HepG2 (cell line): ENCODE results near the gene MFSD11. TPM values are rescaled to one million over a fixed set of nuclear protein-coding genes. Genes with fewer than 3 reads are reported as not detected.
A peak's percentile ranks its signal among the peaks of the same experiment; 100 is the strongest.

ENCODE experiments used
- GTF2F1 ChIP-seq: fragments of 150-350 bp; IDR thresholded peaks from 2 replicates; pipeline ENCODE4 v1.6.1; 2014; ENCODE audit warnings: low read length
- KAT8 ChIP-seq: IDR thresholded peaks from 2 replicates; pipeline ENCODE4 v1.6.1; 2016; ENCODE audit warnings: missing genetic modification reagents, missing compliant biosample characterization
- MEIS1 ChIP-seq: sonication (generic); formaldehyde crosslinking; IDR thresholded peaks from 2 replicates; pipeline ENCODE4 v1.9.0; 2021; ENCODE audit warnings: mild to moderate bottlenecking, missing genetic modification reagents, moderate library complexity, borderline replicate concordance
- STAT5B ChIP-seq: sonication (generic); formaldehyde crosslinking; IDR thresholded peaks from 2 replicates; pipeline ENCODE4 v1.4.0; 2020; ENCODE audit warnings: missing genetic modification reagents
- polyA plus RNA-seq, 8 experiments: library from polyadenylated mRNA; depleted of rRNA in 3 of 8; stranded (reverse) in 7 of 8; unstranded in 1 of 8; fragments of >200 nt; fragmentation: Illumina TruSeq in 4 of 8; extraction: Trizol in 4 of 8; gene quantifications; 2 replicates each; pipeline versions ENCODE4 v1.2.1 to v1.2.3, GENCODE V29; 2011 to 2016; ENCODE audit warnings: low read depth in 4 of 8, missing spikeins in 1 of 8, mixed read lengths in 1 of 8; ENCODE audit not compliant: insufficient read depth in 1 of 8
- total RNA-seq, 5 experiments: library from RNA; depleted of rRNA; stranded (reverse); fragments of >200 nt; fragmentation: Illumina TruSeq; extraction: Trizol; gene quantifications; 2 replicates each; pipeline ENCODE4 v1.2.3, GENCODE V29; 2016; ENCODE audit warnings: low read depth in 1 of 5
- TF ChIP-seq, protein P1 (sequence below): sonication (generic); formaldehyde crosslinking; IDR thresholded peaks from 2 replicates; pipeline ENCODE4 v1.4.0; 2020; ENCODE audit warnings: missing genetic modification reagents
- TF ChIP-seq, protein P2 (sequence below), 2 experiments: sonication (generic) in 1 of 2; formaldehyde crosslinking in 1 of 2; IDR thresholded peaks; 2 replicates each; pipeline versions ENCODE4 v1.4.0 to v1.6.1; 2018 to 2020; ENCODE audit warnings: missing genetic modification reagents in 2 of 2, borderline replicate concordance in 1 of 2, low read depth in 1 of 2, mild to moderate bottlenecking in 1 of 2, missing biosample characterization in 1 of 2

MFSD11 gene
- total and polyA plus RNA-seq, 2 of the 13 experiments (the other 11 are each of a cell fraction or from before 2014, with no cell fraction given) = 26.1 to 36.3 TPM

DNA sequence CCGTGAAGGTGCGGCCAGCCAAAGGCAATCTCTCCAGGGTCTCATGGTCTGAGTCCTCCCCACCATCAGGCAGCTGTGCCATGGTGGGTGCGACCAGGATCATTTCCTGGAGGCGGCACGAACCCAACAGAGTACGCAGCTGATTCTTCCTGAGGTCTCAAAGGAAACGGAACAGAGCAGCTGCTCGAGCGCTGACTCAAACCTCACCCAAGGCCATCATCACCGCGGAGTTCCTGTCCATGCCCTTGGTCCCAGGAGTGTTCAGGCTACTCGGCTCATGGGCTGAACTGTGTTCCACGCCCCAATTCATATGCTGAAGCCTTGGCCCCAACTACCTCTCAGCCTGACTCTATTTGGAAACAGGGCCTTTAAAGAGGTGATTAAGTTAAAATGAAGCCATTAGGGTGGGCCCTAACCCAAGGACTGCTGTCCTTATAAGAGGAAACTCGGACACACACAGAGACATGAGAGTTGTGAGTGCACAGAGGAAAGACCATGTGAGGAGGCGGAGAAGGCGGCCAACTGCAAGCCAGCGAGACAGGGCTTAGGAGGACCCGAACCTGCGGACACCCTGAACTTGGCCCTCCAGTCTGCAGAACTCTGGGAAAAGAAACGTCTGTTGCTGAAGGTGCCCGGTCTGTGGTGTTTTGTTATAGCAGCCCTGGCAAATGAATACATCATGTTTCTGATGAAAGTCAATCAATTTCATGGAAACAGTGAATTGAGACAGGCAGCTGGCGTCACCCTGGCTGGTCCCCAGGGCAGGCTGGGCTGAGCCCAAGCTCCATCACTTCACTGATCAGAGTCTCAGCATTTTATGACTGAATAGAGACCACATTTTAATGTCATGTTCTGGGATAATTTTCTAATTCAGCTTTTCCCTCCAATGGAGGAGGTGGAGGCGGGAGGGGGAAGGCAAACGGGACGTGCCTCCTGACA is 40.9 kb upstream of the MFSD11 start (continued):
- TF ChIP-seq, protein P1, sequence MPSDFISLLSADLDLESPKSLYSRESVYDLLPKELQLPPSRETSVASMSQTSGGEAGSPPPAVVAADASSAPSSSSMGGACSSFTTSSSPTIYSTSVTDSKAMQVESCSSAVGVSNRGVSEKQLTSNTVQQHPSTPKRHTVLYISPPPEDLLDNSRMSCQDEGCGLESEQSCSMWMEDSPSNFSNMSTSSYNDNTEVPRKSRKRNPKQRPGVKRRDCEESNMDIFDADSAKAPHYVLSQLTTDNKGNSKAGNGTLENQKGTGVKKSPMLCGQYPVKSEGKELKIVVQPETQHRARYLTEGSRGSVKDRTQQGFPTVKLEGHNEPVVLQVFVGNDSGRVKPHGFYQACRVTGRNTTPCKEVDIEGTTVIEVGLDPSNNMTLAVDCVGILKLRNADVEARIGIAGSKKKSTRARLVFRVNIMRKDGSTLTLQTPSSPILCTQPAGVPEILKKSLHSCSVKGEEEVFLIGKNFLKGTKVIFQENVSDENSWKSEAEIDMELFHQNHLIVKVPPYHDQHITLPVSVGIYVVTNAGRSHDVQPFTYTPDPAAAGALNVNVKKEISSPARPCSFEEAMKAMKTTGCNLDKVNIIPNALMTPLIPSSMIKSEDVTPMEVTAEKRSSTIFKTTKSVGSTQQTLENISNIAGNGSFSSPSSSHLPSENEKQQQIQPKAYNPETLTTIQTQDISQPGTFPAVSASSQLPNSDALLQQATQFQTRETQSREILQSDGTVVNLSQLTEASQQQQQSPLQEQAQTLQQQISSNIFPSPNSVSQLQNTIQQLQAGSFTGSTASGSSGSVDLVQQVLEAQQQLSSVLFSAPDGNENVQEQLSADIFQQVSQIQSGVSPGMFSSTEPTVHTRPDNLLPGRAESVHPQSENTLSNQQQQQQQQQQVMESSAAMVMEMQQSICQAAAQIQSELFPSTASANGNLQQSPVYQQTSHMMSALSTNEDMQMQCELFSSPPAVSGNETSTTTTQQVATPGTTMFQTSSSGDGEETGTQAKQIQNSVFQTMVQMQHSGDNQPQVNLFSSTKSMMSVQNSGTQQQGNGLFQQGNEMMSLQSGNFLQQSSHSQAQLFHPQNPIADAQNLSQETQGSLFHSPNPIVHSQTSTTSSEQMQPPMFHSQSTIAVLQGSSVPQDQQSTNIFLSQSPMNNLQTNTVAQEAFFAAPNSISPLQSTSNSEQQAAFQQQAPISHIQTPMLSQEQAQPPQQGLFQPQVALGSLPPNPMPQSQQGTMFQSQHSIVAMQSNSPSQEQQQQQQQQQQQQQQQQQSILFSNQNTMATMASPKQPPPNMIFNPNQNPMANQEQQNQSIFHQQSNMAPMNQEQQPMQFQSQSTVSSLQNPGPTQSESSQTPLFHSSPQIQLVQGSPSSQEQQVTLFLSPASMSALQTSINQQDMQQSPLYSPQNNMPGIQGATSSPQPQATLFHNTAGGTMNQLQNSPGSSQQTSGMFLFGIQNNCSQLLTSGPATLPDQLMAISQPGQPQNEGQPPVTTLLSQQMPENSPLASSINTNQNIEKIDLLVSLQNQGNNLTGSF (CRISPR knock-in tag) = no peak
- TF ChIP-seq STAT5B (no peak), MEIS1 (CRISPR knock-in tag) (0 out of 2 replicates have a peak, but pooled peaks have one; percentile 69), GTF2F1 (no peak), KAT8 (CRISPR knock-in tag) (peak; percentile 34; the same call in 1 of the 2 replicates)
- TF ChIP-seq, protein P2, sequence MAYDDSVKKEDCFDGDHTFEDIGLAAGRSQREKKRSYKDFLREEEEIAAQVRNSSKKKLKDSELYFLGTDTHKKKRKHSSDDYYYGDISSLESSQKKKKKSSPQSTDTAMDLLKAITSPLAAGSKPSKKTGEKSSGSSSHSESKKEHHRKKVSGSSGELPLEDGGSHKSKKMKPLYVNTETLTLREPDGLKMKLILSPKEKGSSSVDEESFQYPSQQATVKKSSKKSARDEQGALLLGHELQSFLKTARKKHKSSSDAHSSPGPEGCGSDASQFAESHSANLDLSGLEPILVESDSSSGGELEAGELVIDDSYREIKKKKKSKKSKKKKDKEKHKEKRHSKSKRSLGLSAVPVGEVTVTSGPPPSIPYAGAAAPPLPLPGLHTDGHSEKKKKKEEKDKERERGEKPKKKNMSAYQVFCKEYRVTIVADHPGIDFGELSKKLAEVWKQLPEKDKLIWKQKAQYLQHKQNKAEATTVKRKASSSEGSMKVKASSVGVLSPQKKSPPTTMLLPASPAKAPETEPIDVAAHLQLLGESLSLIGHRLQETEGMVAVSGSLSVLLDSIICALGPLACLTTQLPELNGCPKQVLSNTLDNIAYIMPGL (CRISPR knock-in tag; IDR thresholded peaks at IDR 0.05; ENCODE audit: borderline replicate concordance in 1 of 2, low read depth in 1 of 2) = no peak; a peak in 1 of 4 replicates
